ENCODE data around the gene NPHP1. TPM values are rescaled to one million over a fixed set of nuclear protein-coding genes. Genes with fewer than 3 reads are reported as not detected.

The NPHP1 gene
- polyA plus RNA-seq, 1 donor from 2014 or later: 8.0 TPM

DNA sequence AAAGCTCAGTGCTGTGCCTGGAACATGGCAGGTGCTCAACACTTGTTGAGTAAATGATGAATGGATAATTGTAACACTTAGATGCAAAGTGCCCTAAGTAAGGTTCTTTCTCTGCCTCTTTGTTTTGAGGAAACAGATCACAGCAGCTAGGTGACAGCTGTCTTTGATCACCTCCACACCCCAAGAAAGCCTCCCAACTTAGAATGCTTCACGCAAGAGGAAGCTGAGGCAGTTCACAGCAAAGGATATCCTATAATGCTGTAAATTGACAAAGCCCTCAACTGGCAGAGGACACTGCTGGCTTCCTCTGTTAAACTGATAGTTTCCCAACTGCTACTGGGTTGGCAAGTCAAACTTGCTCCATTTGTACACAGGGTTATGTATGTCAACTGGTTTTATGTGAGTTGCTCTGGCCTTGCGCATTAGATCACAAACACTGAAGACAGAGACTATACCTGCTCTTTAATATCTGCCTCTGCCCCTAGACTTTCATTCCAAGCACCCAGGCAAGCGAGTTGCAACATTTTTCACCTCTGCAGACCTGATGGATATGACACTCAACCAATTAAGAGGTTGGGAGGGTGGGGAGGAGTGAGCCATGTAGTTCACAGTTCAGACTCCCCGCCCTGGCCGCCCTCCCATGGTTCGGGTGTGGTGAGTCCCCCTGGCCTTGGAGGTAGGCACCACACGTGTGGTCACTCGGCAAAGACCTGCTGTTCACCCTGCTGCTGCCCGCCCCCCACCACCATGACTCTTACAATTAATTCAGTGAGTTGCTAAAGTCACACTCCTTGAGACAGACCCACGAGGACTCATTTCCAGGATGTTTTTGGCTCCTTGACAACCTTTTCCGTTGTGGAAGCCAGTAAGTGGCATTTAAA is 84.4 kb downstream of the NPHP1 start:
- no peaks in the 10 kb centered on the region for H3K9me3 ChIP-seq (ENCODE audit: low read length)
- no peaks in the 10 kb centered on the region for H3K9me2 ChIP-seq (ENCODE audit: insufficient read depth, low read length)
- no peak overlapping the region for H3K27ac ChIP-seq (ENCODE audit: low read length)
- H3K79me2 ChIP-seq (replicated peaks; ENCODE audit: insufficient read depth, low read length): no peaks in the 10 kb centered on the region
- TF ChIP-seq RAD21 (conservative IDR thresholded peaks at IDR 0.05) (no peak), EP300 (conservative IDR thresholded peaks at IDR 0.05; ENCODE audit: poor library complexity, severe bottlenecking) (no peak), SMC3 (conservative IDR thresholded peaks at IDR 0.05; ENCODE audit: poor library complexity) (no peak), MXI1 (conservative IDR thresholded peaks at IDR 0.05; ENCODE audit: poor library complexity, severe bottlenecking) (no peak), EZH2 (IDR thresholded peaks at IDR 0.05; ENCODE audit: borderline replicate concordance, insufficient read depth, low read length, poor library complexity, severe bottlenecking) (no peak), POLR2AphosphoS5 (IDR thresholded peaks at IDR 0.05) (no peak), TAF1 (IDR thresholded peaks at IDR 0.05; ENCODE audit: low read depth) (no peak)
- TF ChIP-seq, protein P1, sequence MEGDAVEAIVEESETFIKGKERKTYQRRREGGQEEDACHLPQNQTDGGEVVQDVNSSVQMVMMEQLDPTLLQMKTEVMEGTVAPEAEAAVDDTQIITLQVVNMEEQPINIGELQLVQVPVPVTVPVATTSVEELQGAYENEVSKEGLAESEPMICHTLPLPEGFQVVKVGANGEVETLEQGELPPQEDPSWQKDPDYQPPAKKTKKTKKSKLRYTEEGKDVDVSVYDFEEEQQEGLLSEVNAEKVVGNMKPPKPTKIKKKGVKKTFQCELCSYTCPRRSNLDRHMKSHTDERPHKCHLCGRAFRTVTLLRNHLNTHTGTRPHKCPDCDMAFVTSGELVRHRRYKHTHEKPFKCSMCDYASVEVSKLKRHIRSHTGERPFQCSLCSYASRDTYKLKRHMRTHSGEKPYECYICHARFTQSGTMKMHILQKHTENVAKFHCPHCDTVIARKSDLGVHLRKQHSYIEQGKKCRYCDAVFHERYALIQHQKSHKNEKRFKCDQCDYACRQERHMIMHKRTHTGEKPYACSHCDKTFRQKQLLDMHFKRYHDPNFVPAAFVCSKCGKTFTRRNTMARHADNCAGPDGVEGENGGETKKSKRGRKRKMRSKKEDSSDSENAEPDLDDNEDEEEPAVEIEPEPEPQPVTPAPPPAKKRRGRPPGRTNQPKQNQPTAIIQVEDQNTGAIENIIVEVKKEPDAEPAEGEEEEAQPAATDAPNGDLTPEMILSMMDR (IDR thresholded peaks at IDR 0.05; ENCODE audit: poor library complexity, severe bottlenecking): no peak
- TF ChIP-seq, protein P2, sequence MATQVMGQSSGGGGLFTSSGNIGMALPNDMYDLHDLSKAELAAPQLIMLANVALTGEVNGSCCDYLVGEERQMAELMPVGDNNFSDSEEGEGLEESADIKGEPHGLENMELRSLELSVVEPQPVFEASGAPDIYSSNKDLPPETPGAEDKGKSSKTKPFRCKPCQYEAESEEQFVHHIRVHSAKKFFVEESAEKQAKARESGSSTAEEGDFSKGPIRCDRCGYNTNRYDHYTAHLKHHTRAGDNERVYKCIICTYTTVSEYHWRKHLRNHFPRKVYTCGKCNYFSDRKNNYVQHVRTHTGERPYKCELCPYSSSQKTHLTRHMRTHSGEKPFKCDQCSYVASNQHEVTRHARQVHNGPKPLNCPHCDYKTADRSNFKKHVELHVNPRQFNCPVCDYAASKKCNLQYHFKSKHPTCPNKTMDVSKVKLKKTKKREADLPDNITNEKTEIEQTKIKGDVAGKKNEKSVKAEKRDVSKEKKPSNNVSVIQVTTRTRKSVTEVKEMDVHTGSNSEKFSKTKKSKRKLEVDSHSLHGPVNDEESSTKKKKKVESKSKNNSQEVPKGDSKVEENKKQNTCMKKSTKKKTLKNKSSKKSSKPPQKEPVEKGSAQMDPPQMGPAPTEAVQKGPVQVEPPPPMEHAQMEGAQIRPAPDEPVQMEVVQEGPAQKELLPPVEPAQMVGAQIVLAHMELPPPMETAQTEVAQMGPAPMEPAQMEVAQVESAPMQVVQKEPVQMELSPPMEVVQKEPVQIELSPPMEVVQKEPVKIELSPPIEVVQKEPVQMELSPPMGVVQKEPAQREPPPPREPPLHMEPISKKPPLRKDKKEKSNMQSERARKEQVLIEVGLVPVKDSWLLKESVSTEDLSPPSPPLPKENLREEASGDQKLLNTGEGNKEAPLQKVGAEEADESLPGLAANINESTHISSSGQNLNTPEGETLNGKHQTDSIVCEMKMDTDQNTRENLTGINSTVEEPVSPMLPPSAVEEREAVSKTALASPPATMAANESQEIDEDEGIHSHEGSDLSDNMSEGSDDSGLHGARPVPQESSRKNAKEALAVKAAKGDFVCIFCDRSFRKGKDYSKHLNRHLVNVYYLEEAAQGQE (IDR thresholded peaks at IDR 0.05; ENCODE audit: borderline replicate concordance): no peak
- H3K4me2 ChIP-seq (ENCODE audit: low read length): no peak overlapping the region
- H3F3A ChIP-seq (ENCODE audit: insufficient read depth, low read length, poor library complexity, severe bottlenecking): no peaks in the 10 kb centered on the region
- no peak overlapping the region for H2AFZ ChIP-seq (ENCODE audit: low read depth, low read length)
- H3K9ac ChIP-seq (ENCODE audit: low read length): no peak overlapping the region
- H4K20me1 ChIP-seq (ENCODE audit: insufficient read depth): no peaks in the 10 kb centered on the region
- H3K36me3 ChIP-seq (ENCODE audit: insufficient read depth, low read length): no peaks in the 10 kb centered on the region
- no peak overlapping the region for H3K4me3 ChIP-seq (ENCODE audit: low read length)
- H3K27me3 ChIP-seq (ENCODE audit: insufficient read depth, low read depth, low read length): peaks cover 12% of the 10 kb centered on the region

DNA sequence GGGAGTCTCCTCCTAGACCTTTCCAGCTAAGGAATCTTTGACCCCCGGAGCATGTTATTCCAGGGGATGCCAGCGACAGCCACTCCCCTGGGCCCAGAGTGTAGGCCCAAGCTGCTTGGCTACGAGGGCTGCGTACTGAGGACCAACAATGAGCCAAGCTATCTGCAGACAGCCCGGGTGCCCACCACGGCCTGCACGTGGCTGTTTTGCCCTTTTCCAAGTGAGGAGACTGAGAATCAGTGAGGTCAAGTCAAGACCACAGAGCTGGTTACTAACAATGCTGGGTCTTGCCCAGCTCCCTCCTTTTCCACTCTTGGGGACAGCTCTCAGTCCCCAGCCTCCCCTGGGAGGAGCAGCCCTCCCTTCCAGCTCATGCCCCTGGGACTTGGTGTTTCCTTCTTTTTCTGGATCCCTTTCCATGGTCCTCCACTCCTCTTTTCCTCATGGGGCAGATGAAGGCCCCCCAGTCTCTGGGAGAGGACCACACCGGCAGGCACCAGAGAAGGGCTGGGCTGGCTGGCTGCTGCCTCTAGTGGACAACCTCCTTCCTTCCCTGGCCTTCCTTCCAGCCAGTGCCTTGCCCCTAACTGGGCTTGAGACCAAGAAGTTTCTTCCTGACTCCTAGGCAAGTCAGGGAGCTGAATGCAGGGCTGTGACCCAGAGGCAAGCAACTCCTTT is 88.6 kb downstream of the NPHP1 start:
- H3K27me3 ChIP-seq (ENCODE audit: insufficient read depth, low read depth, low read length): peaks cover 20% of the 10 kb centered on the region
- TF ChIP-seq SMC3 (conservative IDR thresholded peaks at IDR 0.05; ENCODE audit: poor library complexity): no peak
- TF ChIP-seq, protein P2 (IDR thresholded peaks at IDR 0.05; ENCODE audit: borderline replicate concordance): no peak
- no peak for TF ChIP-seq EZH2 (IDR thresholded peaks at IDR 0.05; ENCODE audit: borderline replicate concordance, insufficient read depth, low read length, poor library complexity, severe bottlenecking)
- no peak for TF ChIP-seq EP300 (conservative IDR thresholded peaks at IDR 0.05; ENCODE audit: poor library complexity, severe bottlenecking)
- TF ChIP-seq, protein P1 (IDR thresholded peaks at IDR 0.05; ENCODE audit: poor library complexity, severe bottlenecking): no peak
- no peak for TF ChIP-seq MXI1 (conservative IDR thresholded peaks at IDR 0.05; ENCODE audit: poor library complexity, severe bottlenecking)
- TF ChIP-seq TAF1 (IDR thresholded peaks at IDR 0.05; ENCODE audit: low read depth): no peak
- no peak for TF ChIP-seq RAD21 (conservative IDR thresholded peaks at IDR 0.05)
- no peak for TF ChIP-seq POLR2AphosphoS5 (IDR thresholded peaks at IDR 0.05)
- H3F3A ChIP-seq (ENCODE audit: insufficient read depth, low read length, poor library complexity, severe bottlenecking): no peaks in the 10 kb centered on the region
- no peaks in the 10 kb centered on the region for H3K9me2 ChIP-seq (ENCODE audit: insufficient read depth, low read length)
- no peaks in the 10 kb centered on the region for H3K36me3 ChIP-seq (ENCODE audit: insufficient read depth, low read length)
- H3K4me3 ChIP-seq (ENCODE audit: low read length): peak overlapping the region; percentile 35
- H3K4me2 ChIP-seq (ENCODE audit: low read length): no peak overlapping the region
- no peak overlapping the region for H3K9ac ChIP-seq (ENCODE audit: low read length)
- no peaks in the 10 kb centered on the region for H4K20me1 ChIP-seq (ENCODE audit: insufficient read depth)
- H2AFZ ChIP-seq (ENCODE audit: low read depth, low read length): no peak overlapping the region
- no peaks in the 10 kb centered on the region for H3K9me3 ChIP-seq (ENCODE audit: low read length)
- H3K27ac ChIP-seq (ENCODE audit: low read length): no peak overlapping the region
- no peaks in the 10 kb centered on the region for H3K79me2 ChIP-seq (replicated peaks; ENCODE audit: insufficient read depth, low read length)
